H54 (cell line): ENCODE measurements around the gene GUCD1.
"Not testable (repeated sequence)": the region's sequence is repeated elsewhere in the genome, so short reads cannot be mapped to it uniquely, and the experiment has no call there.

Experiments used
- DNase-seq: peaks from one replicate; pipeline ENCODE4 v3.0.0; 2011; ENCODE audit warnings: low spot score, mixed read lengths; ENCODE audit not compliant: insufficient read length
- FAIRE-seq: peaks from 3 replicates; lab custom pipeline; 2011; peaks lifted over from hg19 to GRCh38; lab: Jason Lieb, UNC
- POLR2A ChIP-seq: IDR thresholded peaks from 2 replicates; pipeline ENCODE4 v1.6.1; 2011; ENCODE audit warnings: low read depth, mild to moderate bottlenecking, low read length

Gene GUCD1

DNA sequence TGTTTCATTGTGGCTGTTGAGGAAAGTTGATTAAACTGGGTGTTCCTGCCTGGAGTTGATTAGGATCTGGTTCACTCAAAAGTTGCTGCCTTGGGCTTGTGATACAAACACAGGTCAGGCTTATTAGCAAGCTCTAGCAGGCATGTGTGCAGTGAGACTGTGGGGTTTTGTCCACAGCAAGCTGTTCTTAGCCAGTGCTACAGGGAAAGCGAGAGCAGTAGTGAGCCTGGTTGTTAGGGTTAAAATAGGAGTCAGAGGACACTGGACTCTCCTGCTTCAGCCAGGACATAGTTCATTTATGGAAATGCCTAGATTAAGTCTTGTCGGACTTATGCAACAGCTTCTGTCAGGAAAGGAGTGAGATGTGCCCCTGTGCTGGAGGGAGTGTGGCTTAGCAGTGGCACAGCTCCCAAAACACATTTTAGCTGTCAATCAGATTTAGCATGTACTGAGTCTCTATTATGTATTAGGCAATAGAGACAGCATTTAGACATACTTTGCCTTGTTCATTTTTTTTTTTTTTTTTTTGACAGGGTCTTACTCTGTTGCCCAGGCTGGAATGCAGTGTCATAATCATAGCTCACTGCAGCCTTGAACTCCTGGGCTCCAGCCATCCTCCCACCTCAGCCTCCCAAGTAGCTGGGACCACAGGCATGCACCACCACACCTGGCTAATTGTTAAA, 9.6 kb upstream of the GUCD1 start:
- FAIRE-seq, result no peak
- no peak for DNase-seq
- TF ChIP-seq POLR2A, result no peak

DNA sequence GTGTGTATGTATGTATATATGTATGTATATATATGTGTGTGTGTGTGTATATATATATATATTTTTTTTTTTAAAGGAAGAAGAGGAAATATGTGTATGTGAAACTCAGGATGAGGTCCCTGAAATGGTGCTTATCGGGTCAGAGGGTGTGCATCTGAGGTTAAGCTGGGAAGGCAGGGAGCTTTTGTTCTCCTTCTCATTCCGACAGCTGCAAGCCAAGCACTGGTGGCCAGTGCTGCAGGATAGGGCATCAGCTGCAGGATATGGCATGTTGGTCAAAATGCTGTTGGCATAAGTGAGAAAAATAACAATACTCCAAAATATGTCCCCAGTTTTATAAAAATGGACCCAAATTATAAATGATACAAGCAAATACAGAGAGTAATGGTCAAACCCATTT, 8.3 kb upstream of the GUCD1 start:
- TF ChIP-seq POLR2A, result no peak
- FAIRE-seq (no peak), DNase-seq (no peak)

DNA sequence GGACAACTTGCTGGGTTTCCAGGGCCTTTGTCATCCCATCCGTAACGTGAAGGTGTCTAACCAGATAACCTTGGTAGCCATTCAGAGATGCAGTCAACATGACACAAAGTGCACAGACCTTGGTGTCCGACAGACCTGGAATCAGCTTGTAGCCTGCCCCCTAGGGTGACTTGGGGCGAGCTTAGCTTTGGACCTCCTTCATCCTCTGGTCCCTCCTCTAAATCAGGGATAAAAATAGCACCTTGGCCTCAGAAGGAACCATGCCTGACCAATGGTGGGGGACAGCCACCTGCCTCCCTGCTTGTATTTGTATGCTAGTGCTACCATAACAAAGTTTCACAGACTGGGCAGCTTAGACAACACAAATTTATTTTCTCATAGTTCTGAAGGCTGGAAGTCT, 4.5 kb upstream of the GUCD1 start:
- TF ChIP-seq POLR2A, result no peak
- FAIRE-seq, result no peak
- DNase-seq, result no peak

DNA sequence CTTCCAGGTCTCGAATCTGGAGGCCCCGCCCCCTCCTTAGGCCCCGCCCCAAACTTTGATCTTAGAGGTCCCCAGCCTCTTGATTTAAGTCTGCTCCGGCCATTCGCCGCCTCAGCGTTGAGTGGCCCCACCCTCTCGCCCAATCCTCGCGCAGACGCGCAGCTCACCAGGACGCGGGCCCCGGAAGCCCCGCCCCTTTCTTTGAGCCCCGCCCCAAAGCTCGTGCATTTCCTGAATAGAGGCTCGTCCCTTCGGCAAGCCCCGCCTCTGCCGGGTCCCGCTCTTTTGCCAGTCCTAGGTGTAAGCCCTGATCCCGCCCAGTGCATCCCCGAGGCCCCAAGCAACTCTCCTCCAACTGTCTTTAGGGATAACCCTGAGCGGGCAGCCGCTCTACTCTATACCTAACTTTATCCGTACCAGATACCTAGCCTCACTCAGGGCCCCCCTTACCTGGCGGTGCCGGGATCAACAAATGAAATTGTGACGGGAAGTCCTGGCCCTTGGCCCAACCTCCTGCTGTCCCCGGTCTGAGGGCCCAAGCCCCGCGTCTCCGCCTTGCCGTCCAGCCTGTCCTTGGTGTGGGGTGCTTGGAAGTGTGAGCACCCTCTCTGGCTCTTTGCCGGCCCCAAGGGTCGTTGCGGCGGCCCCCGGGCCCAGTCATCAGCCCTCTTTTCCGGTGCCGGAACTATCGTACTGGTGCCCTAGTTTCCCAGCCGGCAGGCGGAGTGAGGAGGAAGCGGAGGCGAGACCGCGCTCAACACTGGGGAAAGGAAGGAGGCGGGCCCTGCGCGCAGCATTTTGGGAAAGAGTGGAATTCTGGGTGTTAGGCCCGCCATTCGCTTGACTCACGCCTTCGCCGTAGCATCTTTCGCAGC, 464 bp upstream of the GUCD1 start, which contains the start of gene SNRPD3:
Gene SNRPD3 (plus strand): TSS at position 835 of the 875 bp plus-strand sequence. CDS start 1,676 bp downstream, outside the sequence.
- peak; percentile 79 for TF ChIP-seq POLR2A
- FAIRE-seq, result no peak
- peak; percentile 84 for DNase-seq

DNA sequence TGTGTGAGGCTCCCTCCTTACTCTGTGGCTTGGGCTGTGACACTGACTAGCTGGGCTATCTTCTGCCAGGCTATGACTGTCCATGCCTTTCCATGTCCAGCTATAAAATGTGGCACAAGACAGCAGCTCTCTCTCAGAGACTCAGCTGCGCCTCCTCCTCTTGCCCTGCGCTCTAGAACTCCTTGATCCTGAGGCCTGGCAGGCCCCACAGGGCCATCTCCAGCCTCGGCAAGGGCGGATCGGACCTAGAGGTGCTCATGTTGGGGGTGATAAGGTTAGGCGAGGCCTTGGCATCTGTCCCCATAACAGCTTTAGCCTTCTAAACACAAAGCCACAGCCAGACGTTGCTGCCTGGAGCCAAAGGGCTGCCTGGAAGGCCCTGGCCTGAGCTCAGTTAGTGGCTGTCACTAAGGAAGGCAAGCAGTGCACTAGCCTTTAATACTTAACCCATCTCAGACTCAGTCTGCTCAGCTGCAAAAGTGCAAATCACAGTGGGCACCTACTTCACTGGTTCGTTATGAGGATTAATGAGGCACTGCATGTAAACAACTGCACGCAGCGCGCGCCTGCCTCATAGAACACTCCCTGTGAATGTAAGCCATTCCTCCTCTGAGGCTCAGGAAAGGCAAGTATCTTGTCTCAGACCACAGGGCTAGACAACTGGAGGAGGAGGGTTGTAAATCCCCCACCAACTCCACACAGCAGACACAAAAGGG, 1.2 kb downstream of the GUCD1 start:
- no peak for TF ChIP-seq POLR2A
- no peak for FAIRE-seq
- no peak for DNase-seq

DNA sequence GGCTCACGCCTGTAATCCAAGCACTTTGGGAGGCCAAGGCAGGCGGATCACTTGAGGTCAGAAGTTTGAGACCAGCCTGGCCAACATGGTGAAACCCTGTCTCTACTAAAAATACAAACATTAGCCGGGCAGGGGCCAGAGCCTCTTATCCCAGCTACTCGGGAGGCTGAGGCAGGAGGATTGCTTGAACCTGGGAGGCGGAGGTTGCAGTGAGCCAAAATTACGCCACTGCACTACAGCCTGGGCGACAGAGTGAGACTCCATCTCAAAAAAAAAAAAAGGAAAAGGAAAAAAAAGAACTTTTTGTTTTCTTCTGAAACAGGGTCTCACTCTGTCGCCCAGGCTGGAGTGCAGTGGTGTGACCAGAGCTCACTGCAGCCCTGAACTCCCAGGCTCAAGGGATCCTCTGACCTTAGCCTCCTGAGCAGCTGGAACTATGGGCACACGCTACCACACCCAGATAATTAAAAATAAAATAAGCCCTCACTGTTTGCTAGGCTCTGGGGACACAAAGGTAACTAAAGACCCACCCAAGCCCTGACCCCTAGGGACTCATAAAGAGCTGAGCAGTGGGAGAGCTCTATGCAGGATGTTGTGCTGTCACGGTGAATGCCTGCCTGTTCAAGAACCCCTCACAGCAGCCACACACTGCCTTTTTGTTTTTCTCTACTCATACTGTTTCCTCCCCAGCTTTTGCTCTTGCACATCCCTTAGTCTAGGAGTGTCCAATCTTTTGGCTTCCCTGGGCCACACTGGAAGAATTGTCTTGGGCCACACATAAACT, 2.2 kb downstream of the GUCD1 start:
- not testable (repeated sequence) for FAIRE-seq, DNase-seq

DNA sequence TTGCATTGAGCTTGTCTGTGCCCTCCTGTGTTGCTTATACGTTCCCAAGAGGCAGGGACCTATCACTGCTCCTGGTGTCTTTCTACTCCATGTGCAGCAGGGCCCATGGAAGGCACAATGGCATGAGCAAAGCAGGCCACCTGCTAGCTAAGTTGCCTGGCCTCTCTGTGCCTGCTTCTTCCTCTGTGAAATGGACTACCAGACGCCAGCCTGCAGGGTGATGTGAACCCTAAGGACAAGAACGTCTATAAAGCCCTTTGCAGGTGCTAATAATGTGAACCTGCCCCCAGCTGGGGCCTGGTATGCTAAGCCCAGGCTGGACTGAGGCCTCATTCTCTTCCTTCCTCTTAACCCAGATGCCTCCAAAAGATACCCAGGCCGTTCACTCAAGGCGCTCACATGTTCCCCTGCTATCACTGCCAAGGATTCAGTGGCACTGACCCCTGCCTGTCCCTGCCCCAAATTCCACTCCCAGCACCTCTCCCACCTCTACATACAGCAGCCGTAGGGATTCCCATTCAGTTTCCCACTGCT, 4.0 kb downstream of the GUCD1 start:
- no peak for DNase-seq
- no peak for TF ChIP-seq POLR2A
- no peak for FAIRE-seq

DNA sequence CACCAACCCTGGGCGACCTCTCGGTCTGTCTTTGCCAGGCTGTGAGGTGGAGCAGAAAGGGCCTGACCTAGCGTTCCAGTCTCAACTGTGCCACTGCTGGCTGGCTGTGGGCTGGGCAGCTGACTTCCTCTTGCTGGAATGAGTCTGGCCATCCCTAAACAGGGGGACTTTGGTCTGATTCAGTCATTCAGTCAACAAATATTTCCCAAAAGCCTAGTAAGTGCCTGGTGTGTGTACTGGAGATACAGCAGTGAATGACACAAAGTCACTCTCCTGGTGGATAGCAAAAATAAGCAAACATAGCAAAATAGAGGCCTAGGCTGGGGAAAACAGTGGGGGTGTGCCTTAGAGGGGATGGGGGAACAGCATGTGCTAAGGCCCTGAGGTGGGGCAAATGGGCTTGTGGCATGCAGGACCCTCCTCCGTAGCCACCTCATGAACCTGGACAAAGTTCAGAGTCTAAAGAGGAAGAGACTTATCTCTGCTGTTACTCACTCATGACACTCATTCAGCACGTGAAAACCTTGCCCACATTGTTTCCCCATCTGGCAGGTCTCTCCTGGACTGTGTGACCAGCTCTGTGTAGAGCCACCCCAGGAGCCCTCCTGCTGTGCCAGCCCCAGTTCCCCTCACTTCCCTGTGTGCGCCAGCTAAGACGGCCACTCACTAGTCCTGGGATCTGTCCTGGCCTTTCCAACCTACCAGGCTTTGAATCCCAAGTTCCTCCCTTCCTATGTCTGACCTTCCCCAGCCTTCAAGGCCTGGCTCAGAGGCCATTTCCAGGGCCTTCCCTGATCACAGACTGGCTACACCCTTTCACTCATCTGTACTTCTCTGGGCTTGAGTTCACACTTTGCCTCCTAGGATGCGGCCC, 4.7 kb downstream of the GUCD1 start:
- DNase-seq, result no peak
- no peak for TF ChIP-seq POLR2A
- FAIRE-seq, result no peak

DNA sequence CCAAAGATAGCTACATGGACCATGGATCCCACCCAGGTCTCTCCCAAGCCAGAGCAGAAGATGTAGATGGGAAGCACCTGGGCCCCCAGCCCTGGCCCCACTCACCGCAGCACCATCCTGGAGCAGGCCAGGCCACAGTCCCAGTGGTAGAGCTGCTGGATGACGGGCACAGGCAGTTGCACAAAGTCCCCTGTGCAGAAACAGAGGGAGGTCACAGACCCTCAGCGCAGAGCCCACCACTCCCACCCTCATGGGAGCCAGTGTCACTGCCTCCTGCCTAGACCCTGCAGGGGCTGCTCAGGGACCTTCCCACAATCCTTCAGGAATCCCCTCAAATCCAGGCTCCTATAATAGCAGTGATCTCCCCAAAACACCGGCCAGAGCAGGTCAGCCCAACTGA, 6.1 kb downstream of the GUCD1 start:
- no peak for TF ChIP-seq POLR2A
- FAIRE-seq (no peak), DNase-seq (no peak)

DNA sequence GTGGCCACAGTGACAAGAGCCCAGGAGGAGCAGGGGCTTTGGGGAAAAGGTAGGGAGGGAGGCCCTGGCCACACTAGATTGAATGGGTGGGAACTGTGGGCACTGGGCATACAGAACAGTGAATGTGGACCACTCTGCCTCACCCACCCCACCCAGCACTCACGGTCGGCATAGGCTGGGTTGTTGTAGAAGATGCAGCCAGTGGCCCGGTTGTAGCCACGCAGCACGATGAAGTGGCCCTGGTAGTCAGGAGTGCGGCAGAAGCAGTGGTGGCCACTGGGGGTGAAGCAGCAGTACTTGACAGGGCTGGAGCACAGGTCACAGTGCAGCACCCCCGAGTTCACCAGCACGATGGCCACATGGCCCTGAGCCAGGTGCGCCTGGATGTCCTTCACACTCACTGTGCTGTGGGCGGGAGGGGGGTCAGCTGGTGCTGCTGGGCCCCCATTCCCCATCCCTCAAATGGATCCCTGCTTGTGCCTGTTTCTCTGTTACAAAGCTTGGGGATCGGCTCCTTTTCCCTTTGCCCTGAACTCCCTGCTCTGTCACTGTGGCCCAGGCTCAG, 11.2 kb downstream of the GUCD1 start:
- no peak for DNase-seq
- FAIRE-seq, result no peak
- no peak for TF ChIP-seq POLR2A

DNA sequence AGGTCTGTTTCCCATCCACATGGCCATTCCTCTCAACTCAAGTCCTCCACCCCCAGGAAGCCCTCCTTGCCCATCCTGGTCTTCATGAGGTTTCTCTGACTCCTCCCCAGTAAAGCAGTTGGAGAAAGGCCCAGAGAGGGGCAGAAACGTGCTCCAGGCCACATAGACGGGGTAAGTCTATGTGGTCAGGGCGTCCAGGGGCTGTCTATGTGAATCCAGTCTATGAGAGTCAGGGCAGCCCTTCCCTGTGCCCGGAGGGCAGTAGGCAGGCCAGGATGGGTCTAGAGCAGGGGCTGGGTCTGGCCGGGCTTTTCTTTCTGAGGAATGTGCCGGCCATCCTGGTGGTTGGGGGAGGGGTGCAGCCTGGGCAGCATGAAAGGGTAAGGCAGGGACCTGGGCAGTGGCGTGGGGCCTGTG, 11.7 kb downstream of the GUCD1 start:
- FAIRE-seq, result no peak

DNA sequence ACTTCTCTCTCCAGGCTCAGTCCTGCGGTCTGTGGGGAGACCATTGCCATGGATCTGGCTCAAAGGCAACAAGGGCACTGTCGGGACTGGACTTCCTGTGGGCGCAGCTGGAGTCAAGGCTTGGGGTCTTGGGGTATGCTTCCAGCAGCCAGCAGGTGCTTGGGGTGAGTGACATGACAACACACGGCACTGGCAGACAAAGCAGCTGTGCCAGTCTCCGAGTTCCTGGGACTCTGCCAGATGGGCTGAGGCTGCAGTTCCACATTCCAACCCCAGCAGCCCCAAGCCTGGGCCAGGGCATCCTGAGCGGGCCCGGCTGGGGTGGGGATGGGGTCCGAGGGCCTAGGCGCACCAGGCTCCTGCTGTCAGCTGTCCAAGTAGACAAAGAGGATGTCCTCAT, 12.3 kb downstream of the GUCD1 start:
- FAIRE-seq (no peak), DNase-seq (no peak)
- no peak for TF ChIP-seq POLR2A

More for the DNA sequence above, 11.7 kb downstream of the GUCD1 start:
- TF ChIP-seq POLR2A, result no peak
- no peak for DNase-seq
